ENCODE data around the gene OIT3. TPM values are rescaled to one million over a fixed set of nuclear protein-coding genes. Genes with fewer than 3 reads are reported as not detected.

Gene OIT3
- total RNA-seq, 1 donor from 2014 or later = not detected

DNA sequence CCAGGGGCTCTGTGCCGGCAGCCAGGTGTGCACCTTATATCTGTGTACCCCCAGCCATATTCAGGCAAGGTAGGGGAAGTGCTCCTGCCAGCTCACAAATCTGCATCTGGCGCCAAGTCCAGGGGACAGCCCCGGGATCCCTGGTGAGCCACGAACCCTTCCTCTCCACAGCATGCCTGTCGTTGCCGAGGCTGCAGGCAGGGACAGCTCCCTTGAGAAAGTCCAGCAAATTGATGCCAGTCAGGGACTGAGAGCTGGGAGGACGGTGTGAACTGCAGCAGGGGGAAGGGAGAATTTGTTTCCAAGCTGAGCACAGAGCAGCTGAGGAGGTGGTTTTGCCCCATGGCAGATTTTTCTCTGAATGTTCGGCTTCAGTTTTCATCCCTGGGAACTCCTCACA is 60.1 kb downstream of the OIT3 start:
- Mint-ChIP-seq H3K27me3 (ENCODE audit: unreplicated experiment) (no peaks in the 10 kb centered on the region), H3K4me1 (ENCODE audit: low read depth, unreplicated experiment) (peaks cover 3% of the 10 kb centered on the region), H3K27ac (ENCODE audit: unreplicated experiment) (no peak overlapping the region), H3K4me3 (ENCODE audit: unreplicated experiment) (no peak overlapping the region), H3K36me3 (ENCODE audit: unreplicated experiment) (no peaks in the 10 kb centered on the region), H3K9me3 (ENCODE audit: unreplicated experiment) (no peaks in the 10 kb centered on the region)
- peak; percentile 42 for DNase-seq
- TF ChIP-seq, protein P1, sequence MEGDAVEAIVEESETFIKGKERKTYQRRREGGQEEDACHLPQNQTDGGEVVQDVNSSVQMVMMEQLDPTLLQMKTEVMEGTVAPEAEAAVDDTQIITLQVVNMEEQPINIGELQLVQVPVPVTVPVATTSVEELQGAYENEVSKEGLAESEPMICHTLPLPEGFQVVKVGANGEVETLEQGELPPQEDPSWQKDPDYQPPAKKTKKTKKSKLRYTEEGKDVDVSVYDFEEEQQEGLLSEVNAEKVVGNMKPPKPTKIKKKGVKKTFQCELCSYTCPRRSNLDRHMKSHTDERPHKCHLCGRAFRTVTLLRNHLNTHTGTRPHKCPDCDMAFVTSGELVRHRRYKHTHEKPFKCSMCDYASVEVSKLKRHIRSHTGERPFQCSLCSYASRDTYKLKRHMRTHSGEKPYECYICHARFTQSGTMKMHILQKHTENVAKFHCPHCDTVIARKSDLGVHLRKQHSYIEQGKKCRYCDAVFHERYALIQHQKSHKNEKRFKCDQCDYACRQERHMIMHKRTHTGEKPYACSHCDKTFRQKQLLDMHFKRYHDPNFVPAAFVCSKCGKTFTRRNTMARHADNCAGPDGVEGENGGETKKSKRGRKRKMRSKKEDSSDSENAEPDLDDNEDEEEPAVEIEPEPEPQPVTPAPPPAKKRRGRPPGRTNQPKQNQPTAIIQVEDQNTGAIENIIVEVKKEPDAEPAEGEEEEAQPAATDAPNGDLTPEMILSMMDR (IDR thresholded peaks at IDR 0.05; ENCODE audit: partially characterized antibody, unreplicated experiment) = no peak

DNA sequence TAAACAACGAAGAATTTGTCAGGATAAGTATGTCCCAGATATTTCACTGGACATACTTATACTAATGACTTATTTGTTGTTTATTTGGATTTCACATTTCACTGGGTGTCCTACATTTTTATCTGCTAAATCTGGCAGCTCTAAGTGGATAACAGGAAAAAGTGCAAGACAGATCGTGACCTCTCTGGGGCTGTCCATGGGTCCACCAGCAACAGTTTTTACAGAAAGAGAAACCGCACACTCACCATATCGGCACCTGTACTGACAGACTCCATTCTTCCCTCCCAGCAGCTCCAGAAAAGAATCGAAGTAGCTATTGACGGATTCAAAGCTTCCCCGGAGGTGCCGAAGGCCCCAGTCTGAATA is 60.7 kb downstream of the OIT3 start:
- no peak for DNase-seq
- Mint-ChIP-seq H3K27me3 (ENCODE audit: unreplicated experiment) (no peaks in the 10 kb centered on the region), H3K36me3 (ENCODE audit: unreplicated experiment) (no peaks in the 10 kb centered on the region), H3K27ac (ENCODE audit: unreplicated experiment) (no peak overlapping the region), H3K4me1 (ENCODE audit: low read depth, unreplicated experiment) (peaks cover 3% of the 10 kb centered on the region), H3K9me3 (ENCODE audit: unreplicated experiment) (no peaks in the 10 kb centered on the region), H3K4me3 (ENCODE audit: unreplicated experiment) (no peak overlapping the region)
- TF ChIP-seq, protein P1 (IDR thresholded peaks at IDR 0.05; ENCODE audit: partially characterized antibody, unreplicated experiment) = no peak

GRCh38 chr10:72954596-72955554 is 61.3 kb downstream of the OIT3 start, which contains the start of gene PLA2G12B:
Gene PLA2G12B (minus strand): TSS chr10:72954806. CDS start chr10:72954685, 121 bp downstream.
- DNase-seq = no peak
- TF ChIP-seq, protein P1 (IDR thresholded peaks at IDR 0.05; ENCODE audit: partially characterized antibody, unreplicated experiment) = no peak
- no peak within 1 kb of the TSS for H3K4me3 Mint-ChIP-seq (ENCODE audit: unreplicated experiment)
- H3K27me3 Mint-ChIP-seq (ENCODE audit: unreplicated experiment) = no peaks in the 10 kb centered on the region
- no peaks in the 10 kb centered on the region for H3K9me3 Mint-ChIP-seq (ENCODE audit: unreplicated experiment)
- no peak within 1 kb of the TSS for H3K27ac Mint-ChIP-seq (ENCODE audit: unreplicated experiment)
- peaks cover 3% of the 10 kb centered on the region for H3K4me1 Mint-ChIP-seq (ENCODE audit: low read depth, unreplicated experiment)
- H3K36me3 Mint-ChIP-seq (ENCODE audit: unreplicated experiment) = no peaks in the 10 kb centered on the region

DNA sequence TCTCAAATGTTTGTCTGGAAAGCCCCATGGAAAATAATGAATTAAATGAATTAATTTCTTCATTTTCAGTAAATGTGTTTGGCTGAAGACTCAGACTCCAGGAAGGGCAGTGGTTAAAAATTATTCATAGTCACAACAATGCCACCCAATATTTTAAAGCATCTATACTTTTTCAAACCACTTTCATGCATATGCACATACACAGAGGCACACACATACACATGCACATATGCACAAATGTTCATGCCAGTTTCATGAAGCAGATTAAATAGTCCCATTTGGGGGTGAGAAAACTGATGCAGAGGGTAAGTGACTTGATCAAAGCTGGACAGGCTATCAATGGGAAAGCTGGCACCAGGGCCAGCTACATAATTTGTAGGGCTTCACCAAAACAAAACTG is 62.5 kb downstream of the OIT3 start:
- Mint-ChIP-seq H3K9me3 (ENCODE audit: unreplicated experiment) (no peaks in the 10 kb centered on the region), H3K4me3 (ENCODE audit: unreplicated experiment) (no peak overlapping the region), H3K36me3 (ENCODE audit: unreplicated experiment) (no peaks in the 10 kb centered on the region), H3K27me3 (ENCODE audit: unreplicated experiment) (no peaks in the 10 kb centered on the region), H3K27ac (ENCODE audit: unreplicated experiment) (no peak overlapping the region), H3K4me1 (ENCODE audit: low read depth, unreplicated experiment) (peaks cover 3% of the 10 kb centered on the region)
- DNase-seq = no peak
- TF ChIP-seq, protein P1 (IDR thresholded peaks at IDR 0.05; ENCODE audit: partially characterized antibody, unreplicated experiment) = no peak

- peaks cover 16% of the 10 kb centered on the region for H3K36me3 Mint-ChIP-seq (ENCODE audit: unreplicated experiment)
- H3K27ac Mint-ChIP-seq (ENCODE audit: unreplicated experiment) = no peak overlapping the region
- TF ChIP-seq, protein P1 (IDR thresholded peaks at IDR 0.05; ENCODE audit: partially characterized antibody, unreplicated experiment) = no peak
- H3K4me1 Mint-ChIP-seq (ENCODE audit: low read depth, unreplicated experiment) = no peaks in the 10 kb centered on the region
- H3K27me3 Mint-ChIP-seq (ENCODE audit: unreplicated experiment) = peaks cover 3% of the 10 kb centered on the region
- no peak overlapping the region for H3K4me3 Mint-ChIP-seq (ENCODE audit: unreplicated experiment)
- no peak for DNase-seq
- peaks cover 15% of the 10 kb centered on the region for H3K9me3 Mint-ChIP-seq (ENCODE audit: unreplicated experiment)
These were observed 83.3 kb downstream of the OIT3 start for GRCh38 chr10:72976886-72977285.

Measured in glutamatergic neuron (in vitro differentiated cells).